NCI-H2227 (cell line): ENCODE results near the gene ATP5F1D.

Experiments used
- DNase-seq: peaks from one replicate; lab custom pipeline; 2025; ENCODE audit not compliant: unreplicated experiment; lab: John Stamatoyannopoulos, UW

Gene ATP5F1D

DNA sequence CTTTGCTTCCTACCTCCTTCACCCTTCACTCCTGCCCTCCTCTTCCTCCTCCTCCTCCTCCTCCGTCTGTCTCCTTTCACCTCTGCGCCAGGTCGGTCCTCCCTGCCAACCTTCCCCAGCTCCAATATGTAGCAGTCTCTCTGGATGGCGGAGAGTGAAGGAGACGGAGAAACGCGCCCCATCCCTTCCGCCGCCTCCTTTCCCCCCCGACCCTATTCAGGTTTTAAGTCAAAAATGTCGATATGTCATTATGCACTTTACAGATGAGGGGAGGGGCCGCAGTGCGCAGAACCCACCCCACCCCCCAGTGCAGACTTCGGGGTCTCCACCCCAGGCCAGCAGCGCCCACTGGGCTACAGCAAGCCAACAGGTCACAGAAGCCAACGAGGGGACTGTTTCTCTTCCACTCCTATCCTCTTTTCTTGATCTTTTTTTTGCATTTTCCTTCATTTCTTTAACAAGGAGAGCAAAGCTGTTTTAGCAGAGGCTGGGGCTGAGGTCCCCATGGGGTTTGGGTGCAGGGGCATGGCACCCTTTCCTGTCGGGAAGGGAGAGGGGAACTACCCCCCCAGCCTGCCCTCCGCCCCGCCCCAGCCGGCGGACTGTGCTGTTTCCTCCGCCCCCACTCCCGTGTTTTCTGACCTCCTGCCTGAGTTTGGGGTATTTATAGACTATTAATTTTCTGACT lies 16.1 kb downstream of the ATP5F1D start:
- no peak for DNase-seq

DNA sequence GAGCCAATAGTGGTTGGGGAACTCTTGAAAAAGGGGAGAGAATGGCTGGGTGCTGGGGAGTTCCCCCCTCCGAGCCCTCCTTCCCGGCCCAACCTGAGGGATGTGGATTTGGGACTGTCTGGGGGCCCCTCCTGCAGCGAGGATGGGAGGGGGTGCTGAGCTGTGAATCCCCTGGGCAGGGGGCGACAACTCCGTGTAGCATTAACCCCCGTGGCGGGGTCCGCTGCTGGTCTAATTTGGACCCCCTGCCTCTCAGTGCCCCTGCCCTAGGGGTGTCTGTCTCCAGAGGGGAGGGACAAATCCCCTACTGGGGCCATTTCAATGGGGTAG lies 16.6 kb downstream of the ATP5F1D start:
- no peak for DNase-seq

DNA sequence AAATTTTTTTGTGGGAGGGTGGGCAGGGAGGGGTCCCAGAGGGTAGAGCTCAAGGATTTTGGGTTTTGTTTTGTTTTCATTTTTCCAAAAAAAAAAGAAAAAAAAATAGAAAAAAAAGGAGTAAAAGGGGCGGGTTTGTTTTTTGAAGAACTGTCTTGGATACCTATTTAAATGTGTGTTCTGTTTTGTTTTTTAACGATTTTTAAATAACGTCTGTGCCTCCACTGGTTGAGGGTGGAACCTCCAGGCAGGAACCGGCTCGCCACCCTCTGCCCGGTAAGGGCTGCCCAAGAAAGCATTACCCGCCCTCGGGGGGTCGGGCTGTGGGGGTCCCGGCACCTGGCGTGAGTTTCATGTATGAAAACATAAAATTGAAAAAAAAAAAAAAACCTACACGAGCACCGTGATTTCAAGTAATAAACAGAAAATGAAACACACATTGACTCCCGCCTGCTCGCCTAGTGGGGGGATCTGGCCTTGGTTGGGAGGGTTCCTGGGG lies 17.2 kb downstream of the ATP5F1D start:
- no peak for DNase-seq

DNA sequence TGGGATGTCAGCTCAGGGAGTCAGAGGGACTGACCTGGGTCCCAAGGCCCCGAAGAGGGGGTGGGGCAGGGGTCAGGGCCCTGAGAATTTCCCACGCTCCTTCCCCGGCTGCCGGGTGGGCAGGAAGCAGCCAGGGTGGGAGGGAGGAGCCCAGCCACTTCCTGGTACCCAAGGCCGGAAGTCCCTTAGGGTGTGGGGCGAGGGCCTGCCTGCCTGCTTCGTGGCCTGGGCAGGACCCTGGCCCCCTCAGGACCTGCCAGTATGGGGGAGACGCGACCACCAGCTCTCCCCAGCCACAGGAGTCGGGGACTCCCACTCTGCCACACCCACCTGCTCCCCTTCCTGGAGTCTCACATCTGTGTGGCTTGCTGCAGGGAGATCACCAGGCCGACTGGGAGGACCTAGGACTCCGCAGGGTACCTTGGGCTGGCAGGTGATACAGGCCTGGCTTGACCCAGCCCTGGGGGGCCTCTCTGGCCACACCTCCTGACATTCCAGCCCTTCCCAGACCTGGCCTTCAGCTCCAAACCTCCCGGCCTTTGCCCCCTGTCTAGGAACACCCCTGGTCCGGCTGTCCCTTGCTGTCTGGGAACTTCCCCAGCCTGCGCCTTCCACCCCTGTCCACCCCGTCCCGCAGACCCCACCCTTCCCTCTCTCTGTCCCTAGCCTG lies 17.8 kb downstream of the ATP5F1D start:
- peak; percentile 47 for DNase-seq

DNA sequence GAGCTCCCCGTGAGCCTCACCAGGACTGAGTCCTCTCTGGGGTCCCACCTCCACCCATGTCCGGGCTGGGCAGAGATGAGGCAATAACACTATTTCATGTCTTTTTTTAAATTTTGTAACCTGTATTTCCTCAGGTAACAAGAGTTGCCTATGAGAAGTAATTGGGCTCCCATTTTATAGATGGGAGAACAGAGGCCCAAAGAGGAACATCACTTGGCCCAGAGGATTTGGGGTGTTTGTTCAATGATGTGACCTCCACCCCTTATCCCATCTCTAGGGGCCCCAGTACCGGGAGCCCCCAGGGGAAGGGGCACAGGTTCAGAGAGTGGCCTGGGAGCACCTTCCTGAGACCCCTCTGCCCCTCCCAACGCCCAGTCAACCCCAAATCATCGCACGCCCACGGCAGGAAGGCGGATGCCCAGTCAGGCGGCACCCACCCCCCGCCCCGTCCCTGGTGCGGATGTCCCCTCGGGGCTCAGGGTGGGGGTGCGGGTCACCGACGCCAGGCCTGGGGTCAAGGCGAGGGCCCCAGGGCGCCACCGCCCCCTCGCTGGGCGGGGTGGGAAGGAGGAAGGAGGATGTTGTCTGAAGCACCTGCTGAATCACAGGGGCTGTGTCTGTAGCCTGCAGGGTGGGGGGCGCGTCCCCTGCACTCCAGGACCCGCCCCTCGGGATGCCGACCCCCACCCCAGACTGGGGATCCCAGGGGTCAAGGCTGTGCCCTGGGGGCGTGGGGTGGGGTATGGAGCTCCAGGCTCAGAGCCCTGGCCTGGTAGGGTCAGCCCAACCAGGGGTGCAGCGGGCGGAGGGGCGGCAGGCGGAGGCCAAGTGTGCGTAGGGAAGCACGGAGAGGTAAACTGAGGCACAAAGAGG lies 18.6 kb downstream of the ATP5F1D start:
- no peak for DNase-seq

DNA sequence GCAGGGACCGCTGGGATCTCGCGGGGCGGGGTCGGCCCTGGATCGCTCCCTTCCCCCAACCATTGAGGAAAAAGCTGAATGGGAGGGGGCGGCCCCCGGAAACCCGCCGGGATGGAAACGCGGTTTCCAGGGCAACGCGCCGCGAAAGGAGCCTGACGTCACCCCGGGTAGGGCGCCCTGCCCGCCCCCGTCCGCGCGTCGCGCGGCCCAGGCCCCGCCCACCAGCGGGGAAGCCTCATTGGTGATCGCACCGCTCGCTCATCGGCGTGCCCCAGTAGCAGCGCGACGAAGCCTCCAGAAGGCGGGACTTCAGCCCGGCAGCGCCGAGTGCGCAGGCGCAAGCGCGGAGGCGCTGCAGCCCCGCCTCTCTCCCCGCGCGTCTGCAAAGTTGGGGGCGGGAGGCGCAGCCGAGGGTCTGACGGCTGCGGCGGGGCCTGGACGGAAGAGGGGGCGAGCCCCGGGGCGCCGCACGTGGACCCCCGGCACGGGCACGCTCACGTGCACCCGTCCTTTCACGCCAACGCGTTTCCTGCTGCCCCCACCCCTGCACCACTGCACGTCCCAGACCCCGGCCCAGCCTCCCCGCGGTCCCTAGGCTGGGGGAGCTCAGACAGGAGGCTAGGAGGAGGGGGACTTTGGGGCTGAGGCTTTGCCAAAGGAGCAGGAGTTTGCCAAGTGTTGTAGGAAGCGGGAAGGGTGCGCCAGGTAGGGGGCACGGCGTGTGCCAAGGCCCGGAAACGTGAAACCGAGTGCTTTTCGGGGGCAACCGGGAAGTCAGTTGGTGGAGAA lies 19.4 kb downstream of the ATP5F1D start:
- DNase-seq, result peak; percentile 98

DNA sequence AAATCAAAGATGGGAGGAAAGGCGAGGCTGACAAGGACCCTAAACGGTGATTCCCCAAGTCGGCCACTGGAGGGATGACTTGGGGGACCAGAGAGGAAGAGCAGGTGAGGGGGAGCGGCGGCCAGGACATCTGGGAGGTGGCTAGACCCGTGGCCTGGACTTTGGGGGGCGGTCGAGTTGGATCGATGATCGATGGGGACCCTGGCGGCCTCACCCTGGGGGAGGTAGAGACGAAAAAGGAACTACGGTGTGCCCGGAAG lies 19.9 kb downstream of the ATP5F1D start:
- DNase-seq, result peak; percentile 39

DNA sequence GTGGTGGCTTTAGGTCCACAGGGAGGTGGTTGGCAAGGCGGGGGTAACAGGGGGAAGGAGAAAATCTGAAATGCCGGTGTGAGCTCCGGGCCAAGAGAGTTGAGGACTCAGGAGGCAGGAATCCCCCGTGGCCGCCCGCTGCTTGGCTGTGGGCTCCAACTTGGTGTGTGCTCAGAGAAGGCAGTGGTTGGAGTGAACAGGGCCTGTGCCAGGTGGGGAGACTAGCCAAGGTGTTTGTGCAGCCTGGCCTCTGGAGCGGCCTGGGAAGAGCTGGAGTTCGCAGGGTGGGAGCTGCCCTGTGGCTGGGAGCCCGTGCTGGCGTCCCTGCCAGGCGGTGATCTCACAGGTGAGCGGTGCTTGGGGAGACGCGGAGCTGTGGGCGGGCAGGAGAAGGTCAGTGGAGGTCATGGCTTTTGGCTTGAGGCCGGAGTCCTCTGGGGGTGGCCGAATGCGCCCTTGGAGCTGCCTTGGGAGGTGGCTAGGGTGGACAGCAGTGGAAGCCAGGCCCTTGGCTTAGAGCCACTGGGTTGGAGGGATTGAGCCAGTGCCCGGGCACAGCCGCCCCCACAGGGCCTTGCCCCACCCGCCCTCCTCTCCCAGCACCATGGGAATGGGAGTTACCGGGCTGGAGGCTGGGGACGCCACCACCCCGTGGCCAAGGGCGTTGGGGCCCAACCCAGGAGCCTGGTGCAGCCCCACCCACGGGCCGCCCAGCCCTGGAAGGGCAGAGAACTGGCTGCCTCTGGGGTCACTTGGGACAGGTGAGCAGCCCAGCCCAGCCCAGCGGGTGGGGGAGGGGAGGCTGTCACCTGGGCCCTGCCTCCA lies 20.5 kb downstream of the ATP5F1D start:
- peak; percentile 22 for DNase-seq

DNA sequence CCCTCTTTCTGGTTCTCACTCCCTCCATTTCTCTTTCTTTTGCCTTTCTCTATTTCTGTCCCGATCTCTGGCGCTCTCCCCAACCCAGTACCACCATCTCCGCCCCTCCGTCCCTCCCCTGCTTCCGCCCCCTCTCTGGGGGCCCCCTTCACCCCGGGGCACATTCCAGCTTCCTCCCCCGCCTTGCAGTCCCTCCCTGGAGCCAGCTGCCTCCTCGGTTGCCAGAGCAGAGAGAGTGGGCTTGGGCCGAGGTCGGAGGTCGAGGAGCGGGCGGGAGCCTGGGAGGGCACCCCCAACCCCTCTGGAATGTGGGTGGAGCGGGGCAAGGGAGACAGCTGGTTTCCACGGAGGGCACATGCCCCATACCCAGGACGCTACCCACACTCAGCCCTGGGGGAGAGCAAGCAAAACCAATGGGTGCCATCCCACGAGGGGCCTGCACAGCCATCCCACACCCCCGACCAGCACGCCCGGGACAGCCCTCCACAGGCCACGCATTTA lies 21.1 kb downstream of the ATP5F1D start:
- no peak for DNase-seq

DNA sequence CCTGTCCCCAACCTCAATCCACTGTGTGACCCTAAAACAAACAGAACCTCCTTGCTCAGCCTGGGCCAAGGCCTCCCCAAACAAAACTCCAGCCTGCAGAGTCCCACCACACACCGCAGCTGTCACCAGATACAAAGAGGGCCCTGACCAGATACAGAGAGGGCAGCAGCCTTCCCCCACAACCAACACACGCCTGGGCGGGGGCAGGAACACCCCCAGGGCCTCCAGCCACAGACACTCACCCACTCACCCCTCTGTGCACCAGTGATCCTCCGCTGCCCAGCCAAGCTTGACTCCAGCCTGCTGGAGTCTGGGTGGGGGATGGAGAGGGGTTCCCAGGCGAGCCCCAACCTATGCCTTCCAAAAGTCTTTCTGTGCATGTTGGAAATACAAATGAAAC lies 21.6 kb downstream of the ATP5F1D start:
- DNase-seq, result no peak

DNA sequence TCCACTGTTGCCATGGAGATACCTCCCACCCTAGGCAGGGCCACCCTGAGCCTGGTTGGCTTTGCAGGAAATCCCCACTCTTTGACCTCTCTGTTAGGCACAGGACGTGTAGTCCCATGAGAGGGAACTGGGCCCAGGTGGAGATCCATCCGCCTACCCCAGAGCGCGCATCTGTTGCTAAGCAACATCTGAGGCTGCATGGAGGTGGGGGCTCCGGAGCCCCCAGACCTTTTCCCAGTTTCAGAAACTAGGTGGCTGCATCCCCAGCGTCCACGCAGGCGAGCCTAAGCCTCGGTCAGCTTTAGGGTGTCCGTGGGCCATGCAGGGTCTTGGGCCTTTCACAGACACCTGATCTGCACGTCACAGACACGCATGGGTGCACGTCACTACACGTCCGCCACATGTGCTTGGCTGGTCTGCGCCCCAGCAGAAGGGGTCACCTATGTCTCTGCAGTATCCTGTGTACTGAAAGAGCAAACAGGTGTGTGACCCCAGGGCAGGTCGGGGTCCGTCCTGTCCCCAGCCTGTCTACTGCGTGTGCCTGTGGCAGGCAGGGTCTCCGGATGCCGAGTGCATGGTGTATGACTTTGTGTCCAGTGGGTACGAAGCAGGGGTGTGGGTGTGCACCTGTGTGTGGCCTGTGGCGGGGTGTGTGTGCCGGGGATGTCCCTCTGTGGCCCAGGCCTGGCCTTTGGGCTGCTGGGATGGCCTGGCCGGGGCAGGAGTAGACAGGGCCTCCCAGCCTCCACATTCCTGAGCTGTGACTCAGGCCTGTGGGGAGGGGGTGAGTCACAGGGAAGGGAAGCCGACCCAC lies 23.5 kb downstream of the ATP5F1D start:
- DNase-seq, result peak; percentile 22

DNA sequence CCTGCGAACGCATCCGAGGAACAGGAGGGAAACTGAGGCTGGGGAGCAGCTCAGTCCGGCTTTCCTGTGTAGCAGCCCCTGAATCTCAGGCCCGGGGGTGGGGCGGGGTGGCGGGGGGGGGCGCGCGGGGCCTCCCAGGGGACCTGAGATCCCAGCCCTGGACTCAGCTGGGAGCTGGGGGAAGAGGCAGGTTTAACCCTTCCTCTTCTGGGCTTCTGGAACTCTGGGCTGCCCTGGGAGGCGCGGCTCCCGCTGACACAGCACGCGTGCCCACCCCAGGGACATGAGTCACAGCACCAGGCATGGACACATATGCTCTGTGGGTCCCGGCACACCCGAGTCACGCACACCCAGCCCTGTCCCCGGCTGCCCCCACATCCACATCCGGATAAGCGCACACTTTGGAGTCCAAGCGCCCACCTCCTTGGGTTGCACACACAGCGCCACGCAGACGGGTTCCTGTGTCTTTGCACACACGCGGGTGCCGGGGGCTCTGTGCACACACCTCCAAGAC lies 24.1 kb downstream of the ATP5F1D start:
- DNase-seq, result no peak

DNA sequence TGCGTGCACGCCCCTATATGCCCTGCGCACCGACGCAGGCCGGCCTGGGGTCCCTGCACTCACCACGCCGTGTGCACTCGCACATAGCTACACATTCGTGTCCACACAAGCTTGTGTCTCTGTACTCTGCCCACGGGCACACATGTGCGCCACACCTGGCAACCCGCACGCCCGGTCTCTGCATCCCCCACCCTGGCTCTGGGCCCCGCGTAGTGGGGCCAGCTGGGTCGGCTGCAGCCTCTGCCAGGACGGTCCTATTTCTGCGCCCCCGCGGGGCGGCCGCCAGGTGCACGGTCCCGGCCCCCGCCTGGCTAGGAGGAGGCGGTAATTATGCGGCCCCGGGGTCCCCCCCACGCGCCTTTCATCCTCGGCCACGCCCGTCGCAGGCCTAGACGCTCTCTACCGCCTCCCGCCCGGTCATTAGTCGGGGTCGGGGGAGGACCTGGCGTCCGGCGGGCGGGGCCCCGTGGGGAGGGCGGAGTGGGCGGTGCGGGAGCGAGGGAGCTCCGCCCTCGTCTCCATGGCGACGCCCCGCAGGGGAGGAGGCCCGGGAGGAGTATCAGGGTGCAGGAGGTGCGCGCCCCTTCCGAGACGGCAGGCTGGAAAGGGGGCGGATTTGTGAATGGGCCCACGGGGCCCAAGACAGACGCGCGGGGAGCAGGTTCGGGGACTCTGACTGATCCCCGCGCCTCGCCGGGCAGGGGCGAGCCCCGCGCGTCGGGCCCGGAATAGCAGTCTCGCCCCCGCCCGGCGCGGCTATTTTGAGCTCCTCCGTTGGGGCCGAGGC lies 24.8 kb downstream of the ATP5F1D start:
- peak; percentile 91 for DNase-seq

DNA sequence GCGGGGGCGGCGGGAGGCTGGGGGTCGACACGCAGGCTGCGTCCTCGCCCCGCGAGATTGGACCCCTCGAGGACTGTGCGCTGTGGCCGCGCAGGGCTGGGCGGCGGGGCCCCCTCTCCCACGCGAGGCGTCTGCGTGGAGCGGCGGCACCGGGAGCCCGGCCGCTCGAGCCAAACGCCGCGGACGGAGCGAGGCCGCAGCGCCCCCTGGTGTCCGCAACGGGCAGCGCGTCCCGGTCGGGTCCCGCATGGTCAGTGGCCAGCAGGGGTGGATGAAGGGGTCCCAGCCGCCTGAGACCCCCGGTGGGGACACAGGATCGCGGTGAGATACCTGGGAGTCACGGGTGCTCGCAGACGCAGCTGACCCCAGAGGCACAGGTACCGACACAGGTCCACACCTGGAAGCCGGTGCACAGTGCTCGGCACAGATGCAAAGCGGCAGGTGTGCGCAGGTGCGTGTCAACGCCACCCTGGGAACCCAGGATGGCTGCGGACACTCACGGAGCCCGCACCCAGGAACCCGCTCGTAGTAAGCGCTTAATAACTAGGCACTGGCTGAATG lies 25.4 kb downstream of the ATP5F1D start:
- DNase-seq, result peak; percentile 80

DNA sequence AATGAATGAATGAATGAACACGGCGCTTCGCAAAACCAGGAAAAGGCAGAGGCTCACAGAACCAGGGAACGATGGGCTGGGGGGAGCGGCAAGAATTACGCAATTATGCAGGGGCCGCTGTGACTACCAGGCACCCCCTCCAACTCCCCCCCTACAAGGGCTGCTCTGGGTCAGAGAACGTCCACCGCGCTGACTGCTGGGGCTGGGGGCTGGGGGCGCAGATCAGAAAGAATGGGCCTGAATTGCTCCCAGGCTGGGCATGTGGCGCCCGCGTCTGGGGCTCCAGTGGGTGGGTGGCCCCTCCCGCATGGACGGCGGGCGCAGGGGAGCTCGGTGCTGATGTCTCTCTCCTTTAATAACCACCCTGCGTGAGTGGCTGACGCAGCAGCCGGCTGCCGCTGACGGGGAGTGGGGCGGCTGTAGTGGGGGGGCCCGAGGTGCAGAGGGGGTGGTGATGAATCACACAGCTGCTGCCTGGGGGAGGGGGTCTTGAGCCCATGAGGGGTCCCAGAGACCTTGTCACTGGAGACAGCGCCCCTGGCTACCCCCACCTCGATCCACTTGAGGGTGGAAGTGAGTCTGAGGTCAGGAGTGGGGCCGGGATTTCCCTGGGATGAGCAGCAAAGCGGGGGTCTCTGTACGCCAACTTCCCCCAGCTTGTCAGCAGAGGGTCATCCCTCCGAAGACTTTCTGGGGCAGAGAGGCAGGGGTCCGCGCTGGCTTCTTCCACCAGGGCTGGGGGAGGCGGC lies 26.1 kb downstream of the ATP5F1D start:
- peak; percentile 66 for DNase-seq

DNA sequence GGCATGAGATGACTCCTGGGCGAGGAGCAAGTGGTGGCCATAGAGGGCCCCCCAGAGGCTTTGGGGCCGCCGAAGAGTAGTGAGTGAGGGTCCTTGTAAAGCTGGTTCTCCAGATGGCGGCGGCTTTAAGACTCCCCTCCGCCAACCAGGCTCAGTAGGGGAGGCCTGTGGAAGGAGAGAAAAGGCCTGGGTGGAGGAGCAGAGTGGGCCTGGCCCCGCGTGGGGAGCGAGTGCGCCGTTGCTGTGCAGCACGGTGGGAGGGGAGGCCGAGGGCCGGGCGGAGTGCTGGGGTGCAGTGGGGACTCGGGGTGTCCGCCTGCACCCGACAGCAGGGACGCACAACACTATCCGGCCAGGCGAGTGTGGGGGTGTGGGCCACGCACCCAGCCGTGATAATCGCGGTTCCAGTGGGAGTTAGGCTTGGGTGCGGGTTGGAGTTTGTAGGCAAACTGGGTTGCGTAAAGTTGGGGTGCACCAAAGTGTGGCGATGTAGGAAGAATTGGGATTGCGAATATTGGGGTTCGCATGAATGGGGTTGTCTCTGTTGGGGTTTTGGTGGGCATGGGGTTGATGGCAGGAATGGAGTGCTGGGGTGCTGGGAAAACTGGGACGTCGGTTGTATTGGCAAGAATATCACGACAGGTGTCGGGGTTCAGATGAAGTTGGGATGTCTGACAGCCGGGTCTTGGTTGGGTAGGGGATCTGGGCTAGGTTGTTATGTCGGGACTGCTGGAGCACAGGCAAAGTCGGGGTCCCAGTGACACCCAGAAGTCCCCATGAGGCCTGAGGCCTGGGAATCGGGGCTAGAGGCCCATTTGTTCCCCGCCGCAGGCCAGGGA lies 26.9 kb downstream of the ATP5F1D start:
- no peak for DNase-seq
